OCI-LY1 (cell line): Measurements from ENCODE around the gene KCNC2.

Experiments
- CTCF ChIP-seq: fragments of 200-600 bp; sonication (generic), shearing (Covaris generic); IDR thresholded peaks from 2 replicates; pipeline ENCODE4 v1.5.1; 2017; ENCODE audit warnings: mild to moderate bottlenecking, antibody characterized with exemption, low read length, moderate library complexity, mixed read lengths
- EZH2 ChIP-seq: fragments of 200-600 bp; sonication (generic), shearing (Covaris generic); IDR thresholded peaks from 2 replicates; pipeline ENCODE4 v1.8.0; 2017; ENCODE audit warnings: borderline replicate concordance, mixed run types, mild to moderate bottlenecking, antibody characterized with exemption, low read length, moderate library complexity, mixed read lengths

- TF ChIP-seq CTCF (no peak), EZH2 (no peak)
Measured at GRCh38 chr12:75236206-75236605, 26.6 kb upstream of the KCNC2 start.
